H1 (cell line): Measurements from ENCODE around the gene KLHL8. TPM values are rescaled to one million over a fixed set of nuclear protein-coding genes. Genes with fewer than 3 reads are reported as not detected.

Experiments used
- CTCF ChIA-PET: fragments of 300-600 bp; sonication (Branson Sonifier 250); formaldehyde crosslinking; loops from one replicate; lab custom pipeline; 2021; ENCODE audit not compliant: partially characterized antibody; lab: Charles Lee
- POLR2A ChIA-PET: fragments of 300-600 bp; sonication (Branson Sonifier 250); formaldehyde crosslinking; loops from one replicate; lab custom pipeline; 2021; ENCODE audit warnings: inconsistent platforms; ENCODE audit not compliant: partially characterized antibody; lab: Charles Lee
- DNase-seq, 2 experiments: peaks; one replicate each; pipeline versions ENCODE4 v3.0.0 to v3.0.0-alpha.2; 2010 to 2022; ENCODE audit warnings: low spot score in 2 of 2, low read depth in 1 of 2, mixed read lengths in 1 of 2
- FAIRE-seq: peaks from 2 replicates; lab custom pipeline; 2011; peaks lifted over from hg19 to GRCh38; lab: Jason Lieb, UNC
- H2AFZ ChIP-seq: 2 replicates; pipeline ENCODE4 v1.8.1; 2012; ENCODE audit warnings: low read length, inconsistent platforms
- H2AK5ac ChIP-seq: 2 replicates; pipeline ENCODE4 v1.6.1; 2013; ENCODE audit warnings: low read depth, low read length
- H2BK120ac ChIP-seq: replicated peaks from 2 replicates; pipeline ENCODE3; 2013; ENCODE audit warnings: low read depth, low read length, inconsistent platforms
- H2BK12ac ChIP-seq: 2 replicates; pipeline ENCODE4 v1.6.1; 2013; ENCODE audit warnings: low read depth, low read length
- H2BK15ac ChIP-seq: 2 replicates; pipeline ENCODE4 v1.6.1; 2013; ENCODE audit warnings: low read length
- H2BK20ac ChIP-seq: 2 replicates; pipeline ENCODE4 v1.6.1; 2013; ENCODE audit warnings: low read length
- H2BK5ac ChIP-seq: 2 replicates; pipeline ENCODE4 v1.6.1; 2013; ENCODE audit warnings: low read depth, low read length
- H3K14ac ChIP-seq: 2 replicates; pipeline ENCODE4 v1.6.1; 2013; ENCODE audit warnings: inconsistent platforms; ENCODE audit not compliant: insufficient read length
- H3K18ac ChIP-seq: 2 replicates; pipeline ENCODE4 v1.6.1; 2013; ENCODE audit warnings: low read length; ENCODE audit errors: extremely low read depth
- H3K23ac ChIP-seq: 2 replicates; pipeline ENCODE4 v1.6.1; 2013; ENCODE audit warnings: inconsistent platforms; ENCODE audit not compliant: insufficient read length
- H3K23me2 ChIP-seq: 2 replicates; pipeline ENCODE4 v1.6.1; 2013; ENCODE audit warnings: low read depth, low read length
- H3K27ac ChIP-seq: 2 replicates; pipeline ENCODE4 v1.6.1; 2011; ENCODE audit warnings: low read depth, low read length, inconsistent platforms
- H3K27me3 ChIP-seq, 4 experiments: replicated peaks in 1 of 4; 1 replicate in 1 of 4; 2 replicates in 3 of 4; pipeline versions ENCODE4 v1.6.1 to v1.8.1; 2011 to 2013; ENCODE audit warnings: low read length in 3 of 4, mild to moderate bottlenecking in 3 of 4, inconsistent platforms in 2 of 4, mixed read lengths in 2 of 4, moderate library complexity in 1 of 4; ENCODE audit not compliant: control insufficient read depth in 3 of 4, insufficient read depth in 3 of 4; ENCODE audit errors: extremely low read depth in 1 of 4
- H3K36me3 ChIP-seq, 4 experiments: 2 replicates each; pipeline versions ENCODE4 v1.6.1 to v1.8.1; 2011 to 2013; ENCODE audit warnings: mild to moderate bottlenecking in 4 of 4, low read length in 3 of 4, moderate library complexity in 2 of 4, control low read depth in 1 of 4, inconsistent platforms in 1 of 4; ENCODE audit not compliant: insufficient read depth in 4 of 4, control insufficient read depth in 2 of 4
- H3K4ac ChIP-seq: replicated peaks from 2 replicates; pipeline ENCODE3; 2013; ENCODE audit warnings: low read length, low read depth, mixed read lengths, inconsistent platforms; ENCODE audit not compliant: insufficient read length
- H3K4me1 ChIP-seq, 4 experiments: replicated peaks in 1 of 4; 1 replicate in 1 of 4; 2 replicates in 3 of 4; pipeline versions ENCODE4 v1.6.1 to v1.8.1; 2011 to 2013; ENCODE audit warnings: low read length in 3 of 4, inconsistent platforms in 2 of 4, mixed read lengths in 1 of 4; ENCODE audit not compliant: insufficient read depth in 4 of 4, control insufficient read depth in 3 of 4
- H3K4me2 ChIP-seq, 2 experiments: 2 replicates each; pipeline versions ENCODE4 v1.6.1 to v1.8.1; 2011 to 2013; ENCODE audit warnings: low read depth in 2 of 2, low read length in 2 of 2, control low read depth in 1 of 2, inconsistent platforms in 1 of 2, mild to moderate bottlenecking in 1 of 2; ENCODE audit not compliant: insufficient read depth in 1 of 2
- H3K4me3 ChIP-seq, 4 experiments: fragments of 200-600, 300-600 bp in 1 of 4; sonication (generic), shearing (Covaris generic), sonication (Bioruptor Twin) in 1 of 4; 2 replicates each; pipeline versions ENCODE4 v1.5.1 to v1.8.1; 2011 to 2016; ENCODE audit warnings: low read length in 4 of 4, low read depth in 3 of 4, control low read depth in 2 of 4, inconsistent platforms in 2 of 4, mild to moderate bottlenecking in 2 of 4, mixed read lengths in 1 of 4, moderate library complexity in 1 of 4; ENCODE audit not compliant: insufficient read depth in 2 of 4; ENCODE audit errors: extremely low read depth in 1 of 4
- H3K56ac ChIP-seq: replicated peaks from 2 replicates; pipeline ENCODE3; 2013; ENCODE audit warnings: low read depth, mild to moderate bottlenecking, mixed read lengths, low read length, inconsistent platforms; ENCODE audit not compliant: insufficient read length
- H3K79me1 ChIP-seq: 2 replicates; pipeline ENCODE4 v1.6.1; 2013; ENCODE audit warnings: low read depth, low read length, control low read depth
- H3K79me2 ChIP-seq, 2 experiments: 2 replicates each; pipeline versions ENCODE4 v1.6.1 to v1.8.1; 2012 to 2013; ENCODE audit warnings: low read length in 2 of 2, mild to moderate bottlenecking in 2 of 2, inconsistent platforms in 1 of 2; ENCODE audit not compliant: insufficient read depth in 2 of 2, control insufficient read depth in 1 of 2
- H3K9ac ChIP-seq, 4 experiments: replicated peaks in 1 of 4; 1 replicate in 1 of 4; 2 replicates in 3 of 4; pipeline versions ENCODE4 v1.6.1 to v1.8.1; 2011 to 2013; ENCODE audit warnings: low read depth in 3 of 4, low read length in 3 of 4, control low read depth in 2 of 4, mild to moderate bottlenecking in 2 of 4, moderate library complexity in 2 of 4, inconsistent platforms in 1 of 4; ENCODE audit errors: extremely low read depth in 1 of 4
- H3K9me3 ChIP-seq, 2 experiments: 2 replicates each; pipeline versions ENCODE4 v1.6.1 to v1.8.1; 2012 to 2013; ENCODE audit warnings: mild to moderate bottlenecking in 2 of 2, moderate library complexity in 2 of 2, control low read depth in 1 of 2, inconsistent platforms in 1 of 2, low read depth in 1 of 2, low read length in 1 of 2, mixed read lengths in 1 of 2; ENCODE audit not compliant: insufficient read depth in 2 of 2
- H4K20me1 ChIP-seq, 2 experiments: replicated peaks in 1 of 2; 2 replicates each; pipeline versions ENCODE3 to v1.8.1; 2011 to 2013; ENCODE audit warnings: inconsistent platforms in 2 of 2, low read length in 2 of 2, mild to moderate bottlenecking in 1 of 2; ENCODE audit not compliant: insufficient read depth in 2 of 2, control insufficient read depth in 1 of 2
- H4K5ac ChIP-seq: 2 replicates; pipeline ENCODE4 v1.6.1; 2013; ENCODE audit warnings: low read length, low read depth, mixed read lengths, inconsistent platforms; ENCODE audit not compliant: insufficient read length
- H4K8ac ChIP-seq: 2 replicates; pipeline ENCODE4 v1.8.0; 2013; ENCODE audit warnings: mild to moderate bottlenecking, moderate library complexity, low read length, inconsistent platforms; ENCODE audit not compliant: insufficient read depth; ENCODE audit errors: extremely low read depth
- H4K91ac ChIP-seq: replicated peaks from 2 replicates; pipeline ENCODE3; 2013; ENCODE audit warnings: low read length, mixed read lengths, inconsistent platforms; ENCODE audit not compliant: insufficient read length
- BRCA1 ChIP-seq: IDR thresholded peaks from 2 replicates; pipeline ENCODE4 v1.6.1; 2012; ENCODE audit warnings: low read depth, low read length, improper control_type of control experiment
- CREB1 ChIP-seq: IDR thresholded peaks from 2 replicates; pipeline ENCODE4 v1.6.1; 2012; ENCODE audit warnings: inconsistent platforms
- CTCF ChIP-seq, 3 experiments: IDR thresholded peaks; 1 replicate in 2 of 3; 2 replicates in 1 of 3; pipeline versions ENCODE4 v1.5.1 to v1.6.1; 2011; ENCODE audit warnings: low read length in 3 of 3, mild to moderate bottlenecking in 3 of 3, inconsistent platforms in 2 of 3, low read depth in 1 of 3, moderate library complexity in 1 of 3; ENCODE audit not compliant: insufficient read depth in 1 of 3; ENCODE audit errors: control extremely low read depth in 1 of 3
- FOSL1 ChIP-seq: IDR thresholded peaks from 2 replicates; pipeline ENCODE4 v1.6.1; 2011; ENCODE audit warnings: mild to moderate bottlenecking, low read depth, low read length, moderate library complexity; ENCODE audit not compliant: insufficient read depth
- SP1 ChIP-seq: IDR thresholded peaks from 2 replicates; pipeline ENCODE4 v1.6.1; 2011; ENCODE audit warnings: low read depth, low read length
- WGBS, 2 experiments: shearing (Covaris generic) in 1 of 2; methylation state at CpG; one replicate each; pipeline versions ENCODE4 v1.1.6 to v1.1.7; 2013 to 2015; ENCODE audit warnings: low lambda C conversion rate in 2 of 2, mixed read lengths in 2 of 2, inconsistent platforms in 1 of 2, low coverage in 1 of 2, missing lambda C conversion rate in 1 of 2; ENCODE audit not compliant: insufficient replicate concordance in 2 of 2, insufficient coverage in 1 of 2, insufficient read length in 1 of 2; ENCODE audit errors: extremely low coverage in 1 of 2, missing lambda C conversion rate in 1 of 2; 5-methylcytosine and 5-hydroxymethylcytosine counted together
- polyA plus RNA-seq, 7 experiments: library from polyadenylated mRNA; depleted of rRNA in 3 of 7; stranded (reverse) in 5 of 7; unstranded in 2 of 7; fragments of >200 nt in 5 of 7; fragments of 200-250 nt in 2 of 7; gene quantifications; 1 replicate in 5 of 7; 2 replicates in 1 of 7; 4 replicates in 1 of 7; pipeline versions ENCODE4 v1.2.1 to v1.2.3, GENCODE V29; 2011 to 2013; ENCODE audit warnings: missing spikeins in 2 of 7, mixed read lengths in 2 of 7
- total RNA-seq: library from RNA; stranded (reverse); fragmentation: NEBNext Ultra II Directional; extraction: Animal tissue kit (Norgen Biotek cat#: 25700); gene quantifications from 2 replicates; pipeline ENCODE4 v1.2.1, GENCODE V29; 2021

Gene KLHL8
- total and polyA plus RNA-seq, 2 of the 8 experiments (the other 6 are each of a cell fraction or from before 2014, with no cell fraction given): 0.94 to 8.1 TPM

- H3K27me3 ChIP-seq: no peaks in the 10 kb centered on the region
- no peak overlapping the region for H3K4me3 ChIP-seq
- no peak overlapping the region for H2BK15ac ChIP-seq
- no peak overlapping the region for H2AK5ac ChIP-seq
- no peak overlapping the region for H3K9ac ChIP-seq
- H3K79me1 ChIP-seq: no peaks in the 10 kb centered on the region; the same call in 1 of the 2 replicates
- H3K4me2 ChIP-seq: no peak overlapping the region
- FAIRE-seq (no peak), DNase-seq (no peak)
- no peaks in the 10 kb centered on the region for H3K4me1 ChIP-seq
- ChIA-PET POLR2A (interaction anchor here (0.6 to 1.6 kb wide), 3 partner anchors 9 to 721 kb away, joined by 3 to 7 read pairs (median 4); no protein-coding TSS in a partner anchor), CTCF (interaction anchor here (0.9 to 1.0 kb wide), 2 partner anchors 10 to 63 kb away, joined by 4 read pairs; no protein-coding TSS in a partner anchor)
- no peak overlapping the region for H2BK12ac ChIP-seq
- H3K56ac ChIP-seq: no peak overlapping the region
- H2AFZ ChIP-seq: no peak overlapping the region
- no peaks in the 10 kb centered on the region for H3K9me3 ChIP-seq
- no peak overlapping the region for H3K18ac ChIP-seq
- peaks cover 0 to 30% of the 10 kb centered on the region in 2 experiments; a peak in 2 of 4 replicates for H3K79me2 ChIP-seq
- H3K4ac ChIP-seq: no peak overlapping the region
- H4K5ac ChIP-seq: no peak overlapping the region
- H2BK20ac ChIP-seq: no peak overlapping the region
- H3K23ac ChIP-seq: no peak overlapping the region
- H4K91ac ChIP-seq: no peak overlapping the region
- 92% methylated on average over 5 of the region's 5 CpGs; no CpG with 5 or more reads in 1 of the 2 experiments for WGBS, 2 experiments
- H3K27ac ChIP-seq: no peak overlapping the region
- no peak for TF ChIP-seq SP1
- no peak for TF ChIP-seq FOSL1
- TF ChIP-seq CREB1: no peak
- no peak for TF ChIP-seq CTCF (IDR thresholded peaks at IDR 0.05; ENCODE audit: control extremely low read depth in 1 of 3, insufficient read depth in 1 of 3, low read depth in 1 of 3, low read length in 3 of 3)
- no peak for TF ChIP-seq BRCA1
- H3K23me2 ChIP-seq: no peaks in the 10 kb centered on the region
- no peak overlapping the region for H3K14ac ChIP-seq
- no peak overlapping the region for H4K8ac ChIP-seq
- H2BK120ac ChIP-seq: no peak overlapping the region
- H3K36me3 ChIP-seq: no peaks in the 10 kb centered on the region
- H2BK5ac ChIP-seq: no peak overlapping the region
- H4K20me1 ChIP-seq: no peaks in the 10 kb centered on the region
Measured at GRCh38 chr4:87213421-87214075, 6.9 kb downstream of the KLHL8 start.
